A549 (cell line): ENCODE results near the gene KIFAP3. TPM values are rescaled to one million over a fixed set of nuclear protein-coding genes. Genes with fewer than 3 reads are reported as not detected.

ENCODE experiments used
- ATAC-seq, 2 experiments: fragments of 200-7000 bp in 1 of 2; fragments of >200 bp in 1 of 2; cut with Nextera tagmentation in 1 of 2; cut with Tn5 transposase in 1 of 2; 3 replicates each; pipeline versions ENCODE4 v1.8.0 to v1.9.1; 2018 to 2020; ENCODE audit warnings: mild to moderate bottlenecking in 1 of 2, moderate library complexity in 1 of 2
- CTCF ChIA-PET: fragments of 300-600 bp; sonication (Branson Sonifier 250); formaldehyde crosslinking; extraction: SDS; loops from one replicate; lab custom pipeline; 2021; ENCODE audit warnings: antibody characterized with exemption, inconsistent platforms; lab: Yijun Ruan, JAX
- POLR2A ChIA-PET: fragments of 350-600 bp; formaldehyde crosslinking; extraction: SDS; loops from one replicate; lab custom pipeline; 2021; ENCODE audit warnings: antibody characterized with exemption, inconsistent platforms; lab: Yijun Ruan, JAX
- DNase-seq, 2 experiments: peaks; one replicate each; pipeline versions ENCODE4 v3.0.0 to v3.0.0-alpha.2; 2011 to 2016; ENCODE audit warnings: low read depth in 1 of 2, low spot score in 1 of 2
- FAIRE-seq: peaks from 2 replicates; lab custom pipeline; 2011; peaks lifted over from hg19 to GRCh38; lab: Jason Lieb, UNC
- H3K27ac ChIP-seq, 2 experiments: fragments of >200 bp; sonication (Bioruptor Twin); formaldehyde crosslinking; 3 replicates each; pipeline ENCODE4 v1.5.1; 2016 to 2017
- H3K4me1 ChIP-seq: fragments of >200 bp; sonication (Bioruptor Twin); formaldehyde crosslinking; 3 replicates; pipeline ENCODE4 v1.6.1; 2016
- H3K4me2 ChIP-seq: fragments of >200 bp; sonication (Bioruptor Twin); formaldehyde crosslinking; 3 replicates; pipeline ENCODE4 v1.6.1; 2016
- H3K4me3 ChIP-seq: fragments of >200 bp; sonication (Bioruptor Twin); formaldehyde crosslinking; 3 replicates; pipeline ENCODE4 v1.5.1; 2016
- H3K9me3 ChIP-seq: fragments of >200 bp; sonication (Bioruptor Twin); formaldehyde crosslinking; 3 replicates; pipeline ENCODE4 v1.6.1; 2016
- CBX8 ChIP-seq: fragments of 200-600 bp; sonication (generic); IDR thresholded peaks from 2 replicates; pipeline ENCODE4 v1.6.1; 2016
- CEBPB ChIP-seq, 2 experiments: fragments of >200 bp in 1 of 2; sonication (Bioruptor Twin) in 1 of 2; formaldehyde crosslinking in 1 of 2; IDR thresholded peaks; 2 replicates each; pipeline ENCODE4 v1.6.1; 2012 to 2016
- CTCF ChIP-seq: fragments of >200 bp; sonication (Bioruptor Twin); formaldehyde crosslinking; IDR thresholded peaks from 3 replicates; pipeline ENCODE4 v1.5.1; 2016
- E2F6 ChIP-seq: IDR thresholded peaks from 2 replicates; pipeline ENCODE4 v1.6.1; 2012; ENCODE audit warnings: low read depth, borderline replicate concordance
- EHF ChIP-seq: fragments of 250-450 bp; sonication (Bioruptor Pico); IDR thresholded peaks from 2 replicates; pipeline ENCODE4 v1.5.0; 2020; ENCODE audit warnings: mild to moderate bottlenecking
- EP300 ChIP-seq, 2 experiments: fragments of >200 bp; sonication (Bioruptor Twin); formaldehyde crosslinking; IDR thresholded peaks; 2 replicates in 1 of 2; 3 replicates in 1 of 2; pipeline ENCODE4 v1.6.1; 2016 to 2017
- FOSL2 ChIP-seq, 2 experiments: fragments of 450-650 bp in 1 of 2; fragments of >200 bp in 1 of 2; sonication (Bioruptor Twin) in 1 of 2; formaldehyde crosslinking; IDR thresholded peaks; 2 replicates each; pipeline versions ENCODE4 v1.5.0 to v1.6.1; 2016 to 2020; ENCODE audit warnings: mild to moderate bottlenecking in 1 of 2, moderate library complexity in 1 of 2
- FOXS1 ChIP-seq: fragments of 250-450 bp; sonication (Bioruptor Pico); IDR thresholded peaks from 2 replicates; pipeline ENCODE4 v1.5.0; 2020; ENCODE audit warnings: mild to moderate bottlenecking, moderate library complexity
- GATA3 ChIP-seq: IDR thresholded peaks from 2 replicates; pipeline ENCODE4 v1.6.1; 2012; ENCODE audit warnings: borderline replicate concordance
- HDAC2 ChIP-seq: fragments of 200-600 bp; sonication (generic); IDR thresholded peaks from 2 replicates; pipeline ENCODE4 v1.6.1; 2016
- HEYL ChIP-seq: fragments of 250-450 bp; sonication (Bioruptor Pico); IDR thresholded peaks from 2 replicates; pipeline ENCODE4 v1.8.0; 2021; ENCODE audit warnings: mild to moderate bottlenecking, moderate library complexity
- HOXA7 ChIP-seq: fragments of 250-450 bp; sonication (Bioruptor Pico); IDR thresholded peaks from 2 replicates; pipeline ENCODE4 v1.5.0; 2020; ENCODE audit warnings: mild to moderate bottlenecking, moderate library complexity
- JUNB ChIP-seq: fragments of >200 bp; sonication (Bioruptor Twin); formaldehyde crosslinking; IDR thresholded peaks from 2 replicates; pipeline ENCODE4 v1.6.1; 2016
- KDM1A ChIP-seq: fragments of 200-600 bp; sonication (generic); IDR thresholded peaks from 2 replicates; pipeline ENCODE4 v1.6.1; 2016; ENCODE audit warnings: low read depth, mild to moderate bottlenecking
- KDM5A ChIP-seq: fragments of 200-600 bp; sonication (generic); IDR thresholded peaks from 2 replicates; pipeline ENCODE4 v1.6.1; 2016; ENCODE audit warnings: antibody characterized with exemption, mild to moderate bottlenecking
- MAZ ChIP-seq: fragments of 150-350 bp; IDR thresholded peaks from 2 replicates; pipeline ENCODE4 v1.6.1; 2014; ENCODE audit warnings: antibody characterized with exemption, low read depth, low read length, borderline replicate concordance
- MYC ChIP-seq: IDR thresholded peaks from 2 replicates; pipeline ENCODE4 v1.6.1; 2012; ENCODE audit warnings: mild to moderate bottlenecking, inconsistent platforms, low read length, improper control_type of control experiment, borderline replicate concordance
- NFE2L2 ChIP-seq: fragments of 150-350 bp; conservative IDR thresholded peaks from 2 replicates; pipeline ENCODE4 v1.6.1; 2014; ENCODE audit warnings: low read length
- NPAS2 ChIP-seq: fragments of 250-450 bp; sonication (Bioruptor Pico); IDR thresholded peaks from 2 replicates; pipeline ENCODE4 v1.8.0; 2022; ENCODE audit warnings: mild to moderate bottlenecking, moderate library complexity, borderline replicate concordance
- PBX3 ChIP-seq: IDR thresholded peaks from 2 replicates; pipeline ENCODE4 v1.6.1; 2012
- PHF8 ChIP-seq: fragments of 200-600 bp; sonication (generic); IDR thresholded peaks from 2 replicates; pipeline ENCODE4 v1.6.1; 2016; ENCODE audit warnings: low read depth, mild to moderate bottlenecking, antibody characterized with exemption, moderate library complexity, borderline replicate concordance
- RAD21 ChIP-seq, 2 experiments: fragments of >200 bp in 1 of 2; sonication (Bioruptor Twin) in 1 of 2; formaldehyde crosslinking in 1 of 2; IDR thresholded peaks in 1 of 2; conservative IDR thresholded peaks in 1 of 2; 2 replicates in 1 of 2; 3 replicates in 1 of 2; pipeline ENCODE4 v1.6.1; 2012 to 2018; ENCODE audit warnings: inconsistent platforms in 1 of 2
- RARB ChIP-seq: fragments of 250-450 bp; sonication (Bioruptor Pico); IDR thresholded peaks from 2 replicates; pipeline ENCODE4 v1.8.0; 2021; ENCODE audit warnings: mild to moderate bottlenecking, moderate library complexity
- RCOR1 ChIP-seq: fragments of 150-350 bp; IDR thresholded peaks from 2 replicates; pipeline ENCODE4 v1.6.1; 2014; ENCODE audit warnings: antibody characterized with exemption, low read length, low read depth
- RNF2 ChIP-seq: fragments of 200-600 bp; sonication (generic); IDR thresholded peaks from 2 replicates; pipeline ENCODE4 v1.6.1; 2016; ENCODE audit warnings: low read depth, mild to moderate bottlenecking, antibody characterized with exemption, moderate library complexity, borderline replicate concordance
- SREBF2 ChIP-seq: fragments of 450-650 bp; IDR thresholded peaks from 2 replicates; pipeline ENCODE4 v1.6.1; 2014; ENCODE audit warnings: mild to moderate bottlenecking, moderate library complexity
- TP53 ChIP-seq: fragments of 250-450 bp; sonication (Bioruptor Pico); IDR thresholded peaks from 2 replicates; pipeline ENCODE4 v1.5.0; 2021; ENCODE audit warnings: mild to moderate bottlenecking, moderate library complexity
- ZSCAN20 ChIP-seq: fragments of 250-450 bp; sonication (Bioruptor Pico); IDR thresholded peaks from 2 replicates; pipeline ENCODE4 v1.8.0; 2022; ENCODE audit warnings: mild to moderate bottlenecking, moderate library complexity
- WGBS: methylation state at CpG from one replicate; pipeline ENCODE4 v1.1.6; 2017; ENCODE audit errors: missing lambda C conversion rate; 5-methylcytosine and 5-hydroxymethylcytosine counted together
- polyA plus RNA-seq, 4 experiments: library from polyadenylated mRNA; depleted of rRNA in 3 of 4; stranded (reverse); fragments of >200 nt; fragmentation: RNase III in 1 of 4; extraction: RNeasy Plus Mini Kit Qiagen cat#74134 plus additional on column Dnase treatment in 1 of 4; gene quantifications; 2 replicates in 3 of 4; 3 replicates in 1 of 4; pipeline ENCODE4 v1.2.3, GENCODE V29; 2011 to 2017

The KIFAP3 gene
- polyA plus RNA-seq, 2 of the 4 experiments (the other 2 are of a cell fraction) = 11.7 to 19.0 TPM

GRCh38 chr1:169877800-169878491 is 196.5 kb downstream of the KIFAP3 start:
- no peak for ATAC-seq
- 94% methylated on average over 2 of the region's 2 CpGs for WGBS
- H3K4me1 ChIP-seq = no peaks in the 10 kb centered on the region
- no peak for FAIRE-seq
- POLR2A ChIA-PET = no interaction called here
- H3K4me2 ChIP-seq = no peak overlapping the region
- H3K4me3 ChIP-seq = no peak overlapping the region
- no peak overlapping the region for H3K27ac ChIP-seq
- H3K9me3 ChIP-seq = no peaks in the 10 kb centered on the region
- TF ChIP-seq RARB (CRISPR knock-in tag) (no peak), SREBF2 (no peak), CBX8 (no peak), KDM5A (no peak), HOXA7 (CRISPR knock-in tag) (no peak), NPAS2 (no peak), EP300 (IDR thresholded peaks at IDR 0.05) (no peak), HDAC2 (no peak), PBX3 (no peak), NFE2L2 (no peak), CTCF (no peak), MYC (no peak), E2F6 (no peak), HEYL (no peak), CEBPB (IDR thresholded peaks at IDR 0.05) (no peak), JUNB (no peak), FOSL2 (IDR thresholded peaks at IDR 0.05) (no peak), FOSL2 (CRISPR knock-in tag; IDR thresholded peaks at IDR 0.05) (no peak), RCOR1 (no peak)
- no peak for DNase-seq
- CTCF ChIA-PET = interaction anchor here (1.5 kb wide), 1 partner anchor 9 kb away, joined by 3 read pairs; no protein-coding TSS in a partner anchor

GRCh38 chr1:169874229-169874628 is 200.3 kb downstream of the KIFAP3 start:
- Histone ChIP-seq H3K4me3 (no peak overlapping the region), H3K4me1 (no peaks in the 10 kb centered on the region), H3K27ac (no peak overlapping the region), H3K9me3 (peaks cover 6% of the 10 kb centered on the region; the same call in 1 of the 3 replicates), H3K4me2 (no peak overlapping the region)
- WGBS = 91% methylated on average over 3 of the region's 3 CpGs
- CTCF ChIA-PET = no interaction called here
- DNase-seq (no peak), ATAC-seq (no peak), FAIRE-seq (no peak)
- POLR2A ChIA-PET = no interaction called here
- TF ChIP-seq ZSCAN20 (CRISPR knock-in tag) = no peak
- no peak for TF ChIP-seq PHF8
- TF ChIP-seq TP53 (CRISPR knock-in tag) = no peak
- TF ChIP-seq EHF (CRISPR knock-in tag) = no peak
- no peak for TF ChIP-seq KDM1A
- TF ChIP-seq GATA3 = no peak
- TF ChIP-seq RAD21 (conservative IDR thresholded peaks at IDR 0.05 in 1 of 2, IDR thresholded peaks at IDR 0.05 in 1 of 2) = no peak
- TF ChIP-seq JUNB = no peak
- TF ChIP-seq RNF2 = no peak
- no peak for TF ChIP-seq MAZ
- TF ChIP-seq FOXS1 (CRISPR knock-in tag) = no peak
